Heart right ventricle (tissue), 16 donors: Measurements from ENCODE around the gene SGCA. TPM values are rescaled to one million over a fixed set of nuclear protein-coding genes. Genes with fewer than 3 reads are reported as not detected.

Experiments used
- ATAC-seq, 8 donors: fragments of 200-7000 bp; cut with Tn5 transposase; one replicate each; pipeline ENCODE4 v1.9.1; 2020; ENCODE audit warnings: mild to moderate bottlenecking in 8 of 8, moderate library complexity in 8 of 8, moderate number of reproducible peaks in 1 of 8
- DNase-seq, 2 donors: peaks; one replicate each; pipeline ENCODE4 v3.0.0-alpha.2; 2020
- H3K27ac ChIP-seq, 10 donors: fragments of 200-600 bp; sonication (generic) in 2 of 10; one replicate each; pipeline versions ENCODE4 v1.5.0 to v1.8.0; 2020 to 2022; ENCODE audit warnings: mild to moderate bottlenecking in 3 of 10
- H3K27me3 ChIP-seq, 7 donors: fragments of 200-600 bp; one replicate each; pipeline ENCODE4 v1.8.0; 2021 to 2022; ENCODE audit warnings: mild to moderate bottlenecking in 2 of 7
- H3K36me3 ChIP-seq, 9 donors: fragments of 200-600 bp; sonication (generic) in 1 of 9; one replicate each; pipeline versions ENCODE4 v1.5.0 to v1.8.0; 2020 to 2022; ENCODE audit warnings: mild to moderate bottlenecking in 2 of 9
- H3K4me1 ChIP-seq, 9 donors: fragments of 200-600 bp; sonication (generic) in 1 of 9; one replicate each; pipeline versions ENCODE4 v1.5.0 to v1.8.0; 2020 to 2022; ENCODE audit warnings: mild to moderate bottlenecking in 4 of 9
- H3K4me3 ChIP-seq, 10 donors: fragments of 200-600 bp; sonication (generic) in 2 of 10; one replicate each; pipeline versions ENCODE4 v1.5.0 to v1.8.0; 2020 to 2022; ENCODE audit warnings: mild to moderate bottlenecking in 7 of 10, moderate library complexity in 2 of 10
- H3K9me3 ChIP-seq, 11 donors: fragments of 200-600 bp in 10 of 11; sonication (generic) in 2 of 11; one replicate each; pipeline versions ENCODE4 v1.5.0 to v1.8.0; 2013 to 2022; ENCODE audit warnings: mild to moderate bottlenecking in 2 of 11, control low read depth in 1 of 11, moderate library complexity in 1 of 11
- WGBS, 2 donors: extraction: QIAGEN DNeasy Blood & Tissue Kit; methylation state at CpG; one replicate each; pipeline ENCODE4 v1.1.7; 2013; ENCODE audit warnings: inconsistent platforms in 1 of 2; 5-methylcytosine and 5-hydroxymethylcytosine counted together
- intact Hi-C, 10 donors: fragments of 100-400 bp; cut with DNase I; formaldehyde crosslinking; loops; one replicate each; pipeline versions ENCODE4 v1.11.1 to v1.14.2; 2022
- polyA plus RNA-seq, 2 donors: library from polyadenylated mRNA; stranded (reverse); fragments of 200-250 nt; gene quantifications; one replicate each; pipeline ENCODE4 v1.2.3, GENCODE V29; 2013
- total RNA-seq, 10 donors: library from RNA; stranded (reverse); fragmentation: NEBNext Ultra II Directional in 3 of 10; extraction: Animal tissue kit (Norgen Biotek cat#: 25700) in 3 of 10; gene quantifications; one replicate each; pipeline versions ENCODE4 v1.2.1 to v1.2.4, GENCODE V29; 2021 to 2023
- TF ChIP-seq, protein P1 (sequence below), 9 donors: fragments of 200-600 bp; sonication (generic) in 2 of 9; IDR thresholded peaks; one replicate each; pipeline versions ENCODE4 v1.5.0 to v1.8.0; 2021 to 2022; ENCODE audit warnings: antibody characterized with exemption in 9 of 9, mild to moderate bottlenecking in 5 of 9, moderate library complexity in 1 of 9
- donor health status: Arrhythmogenic right ventricular cardiomyopathy.
- donor health status: ischemic (EF 13 %, LVEDD 7.1; RV severe dilation, severe dysfunction).
- donor health status: healthy with polysubstance abuse.
- donor health status: DM: no; HTN: yes; CAD: no.
- donor health status: DM: no; HTN: no; CAD: no.
- donor health status: ischemic (EF 25% LVEDD 6.9; RV normal size, moderate dysfunction).
- donor health status: ischemic (EF 25% LVEDD 5.7; RV mildly dilated, moderate dysfunction).
- donor health status: healthy.
- donor health status: DM: yes; HTN: yes; CAD: no.
- donor health status: Ischemic cardiomyopathy.
- donor health status: ischemic (EF 35%, LVEDD 5.7; RV mildly dilated, moderate dysfunction).
- donor health status: nonischemic (EF 11% LVEDD 7.7; RV severe dilation, severe dysfunction).
- donor health status: DM: yes; HTN: yes; CAD: no.
- donor health status: PGD.
- donor health status: ischemic (EF 29% LVEDD 5.4; RV normal size, mild dysfunction).
- donor health status: nonischemic (EF 23%, LVEDD 6.1; RV moderate dilation, normal function).

SGCA gene
- total and polyA plus RNA-seq, 12 donors, result 136 to 314 (median 158) TPM

GRCh38 chr17:50209133-50209471 lies 43.3 kb downstream of the SGCA start:
- Histone ChIP-seq H3K4me1 (peaks cover 3 to 78% (median 38%) of the 10 kb centered on the region in 9 donors), H3K36me3 (no peaks in the 10 kb centered on the region), H3K27me3 (peaks cover 0 to 33% (median 27%) of the 10 kb centered on the region in 7 donors), H3K4me3 (no peak overlapping the region), H3K9me3 (no peaks in the 10 kb centered on the region), H3K27ac (peak overlapping the region in 8 of 10 donors; percentile 64 to 90 (median 78))
- DNase-seq (no peak), ATAC-seq (no peak)
- TF ChIP-seq, protein P1, sequence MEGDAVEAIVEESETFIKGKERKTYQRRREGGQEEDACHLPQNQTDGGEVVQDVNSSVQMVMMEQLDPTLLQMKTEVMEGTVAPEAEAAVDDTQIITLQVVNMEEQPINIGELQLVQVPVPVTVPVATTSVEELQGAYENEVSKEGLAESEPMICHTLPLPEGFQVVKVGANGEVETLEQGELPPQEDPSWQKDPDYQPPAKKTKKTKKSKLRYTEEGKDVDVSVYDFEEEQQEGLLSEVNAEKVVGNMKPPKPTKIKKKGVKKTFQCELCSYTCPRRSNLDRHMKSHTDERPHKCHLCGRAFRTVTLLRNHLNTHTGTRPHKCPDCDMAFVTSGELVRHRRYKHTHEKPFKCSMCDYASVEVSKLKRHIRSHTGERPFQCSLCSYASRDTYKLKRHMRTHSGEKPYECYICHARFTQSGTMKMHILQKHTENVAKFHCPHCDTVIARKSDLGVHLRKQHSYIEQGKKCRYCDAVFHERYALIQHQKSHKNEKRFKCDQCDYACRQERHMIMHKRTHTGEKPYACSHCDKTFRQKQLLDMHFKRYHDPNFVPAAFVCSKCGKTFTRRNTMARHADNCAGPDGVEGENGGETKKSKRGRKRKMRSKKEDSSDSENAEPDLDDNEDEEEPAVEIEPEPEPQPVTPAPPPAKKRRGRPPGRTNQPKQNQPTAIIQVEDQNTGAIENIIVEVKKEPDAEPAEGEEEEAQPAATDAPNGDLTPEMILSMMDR (IDR thresholded peaks at IDR 0.05), result no peak
- 81 to 84% methylated on average over 6 of the region's 6 CpGs for WGBS, 2 donors
- intact Hi-C loops, result no loop called here

GRCh38 chr17:50209472-50210239 lies 43.9 kb downstream of the SGCA start:
- Histone ChIP-seq H3K9me3 (no peaks in the 10 kb centered on the region), H3K36me3 (no peaks in the 10 kb centered on the region), H3K27ac (peak overlapping the region; percentile 63 to 90 (median 82)), H3K4me3 (peak overlapping the region in 2 of 10 donors; percentile 5 to 8), H3K27me3 (peaks cover 0 to 33% (median 27%) of the 10 kb centered on the region in 7 donors), H3K4me1 (peaks cover 3 to 79% (median 42%) of the 10 kb centered on the region in 9 donors)
- intact Hi-C loops, result no loop called here
- TF ChIP-seq, protein P1 (IDR thresholded peaks at IDR 0.05), result no peak
- 44 to 53% methylated on average over 14 to 16 of the region's 16 CpGs for WGBS, 2 donors
- DNase-seq (peak; percentile 89), ATAC-seq (peak; percentile 83 to 93 (median 90))

- H3K27me3 ChIP-seq, result peaks cover 0 to 33% (median 27%) of the 10 kb centered on the region in 7 donors
- DNase-seq, result peak; percentile 63 to 72
- H3K9me3 ChIP-seq, result no peaks in the 10 kb centered on the region
- H3K27ac ChIP-seq, result peak overlapping the region; percentile 63 to 90 (median 82)
- ATAC-seq, result peak; percentile 46 to 73 (median 64)
- intact Hi-C loops, result no loop called here
- TF ChIP-seq, protein P1 (IDR thresholded peaks at IDR 0.05), result no peak
- H3K4me1 ChIP-seq, result peaks cover 3 to 76% (median 43%) of the 10 kb centered on the region in 9 donors
- peak overlapping the region in 1 of 10 donors; percentile 8 for H3K4me3 ChIP-seq
- WGBS, 2 donors, result 36 to 38% methylated on average over 25 to 26 of the region's 26 CpGs
- H3K36me3 ChIP-seq, result no peaks in the 10 kb centered on the region
Observed at GRCh38 chr17:50210240-50211225, 44.7 kb downstream of the SGCA start.
